Astrocyte (in vitro differentiated cells and primary cell): ENCODE data around the gene TMCC1. TPM values are rescaled to one million over a fixed set of nuclear protein-coding genes. Genes with fewer than 3 reads are reported as not detected.
"Not testable (repeated sequence)": the region's sequence is repeated elsewhere in the genome, so short reads cannot be mapped to it uniquely, and the experiment has no call there.

Experiments
- DNase-seq: peaks from one replicate; pipeline ENCODE4 v3.0.0-alpha.2; 2010; ENCODE audit warnings: low read depth
- FAIRE-seq: peaks from 2 replicates; lab custom pipeline; 2011; peaks lifted over from hg19 to GRCh38; lab: Jason Lieb, UNC
- H2AFZ ChIP-seq: 2 replicates; pipeline ENCODE4 v1.6.0; 2012; ENCODE audit warnings: low read depth, low read length, inconsistent platforms
- H3K27ac ChIP-seq: 2 replicates; pipeline ENCODE4 v1.5.1; 2011; ENCODE audit warnings: low read depth, low read length, inconsistent platforms
- H3K27me3 ChIP-seq: 2 replicates; pipeline ENCODE4 v1.6.0; 2011; ENCODE audit warnings: low read length, inconsistent platforms; ENCODE audit not compliant: insufficient read depth
- H3K36me3 ChIP-seq: 2 replicates; pipeline ENCODE4 v1.5.1; 2011; ENCODE audit warnings: low read length, inconsistent platforms; ENCODE audit not compliant: insufficient read depth
- H3K4me1 ChIP-seq: 2 replicates; pipeline ENCODE4 v1.5.1; 2011; ENCODE audit warnings: low read length, inconsistent platforms; ENCODE audit not compliant: insufficient read depth
- H3K4me2 ChIP-seq: 2 replicates; pipeline ENCODE4 v1.6.0; 2012; ENCODE audit warnings: low read length, inconsistent platforms
- H3K4me3 ChIP-seq: 2 replicates; pipeline ENCODE4 v1.5.1; 2011; ENCODE audit warnings: low read depth, mild to moderate bottlenecking, low read length, inconsistent platforms; ENCODE audit not compliant: insufficient read depth
- H3K79me2 ChIP-seq: 2 replicates; pipeline ENCODE4 v1.6.0; 2012; ENCODE audit warnings: mild to moderate bottlenecking, low read length, inconsistent platforms; ENCODE audit not compliant: insufficient read depth
- H3K9ac ChIP-seq: 2 replicates; pipeline ENCODE4 v1.6.0; 2012; ENCODE audit warnings: mild to moderate bottlenecking, low read length, inconsistent platforms
- H3K9me3 ChIP-seq: 2 replicates; pipeline ENCODE4 v1.5.1; 2012; ENCODE audit warnings: low read depth, mild to moderate bottlenecking, low read length, inconsistent platforms; ENCODE audit not compliant: insufficient read depth
- H4K20me1 ChIP-seq: 2 replicates; pipeline ENCODE4 v1.6.0; 2012; ENCODE audit warnings: low read length, inconsistent platforms; ENCODE audit not compliant: insufficient read depth
- H3K27ac Mint-ChIP-seq: one replicate; pipeline ENCODE4 v1.8.0; 2021; ENCODE audit warnings: mild to moderate bottlenecking, mixed read lengths; ENCODE audit not compliant: unreplicated experiment
- H3K27me3 Mint-ChIP-seq: one replicate; pipeline ENCODE4 v1.8.0; 2021; ENCODE audit warnings: low read depth, mixed read lengths; ENCODE audit not compliant: unreplicated experiment
- H3K36me3 Mint-ChIP-seq: one replicate; pipeline ENCODE4 v1.8.0; 2021; ENCODE audit warnings: low read depth, mixed read lengths; ENCODE audit not compliant: unreplicated experiment
- H3K4me1 Mint-ChIP-seq: one replicate; pipeline ENCODE4 v1.8.0; 2021; ENCODE audit warnings: low read depth, mixed read lengths; ENCODE audit not compliant: unreplicated experiment
- H3K4me3 Mint-ChIP-seq: one replicate; pipeline ENCODE4 v1.8.0; 2021; ENCODE audit warnings: mild to moderate bottlenecking, moderate library complexity, mixed read lengths; ENCODE audit not compliant: unreplicated experiment
- H3K9me3 Mint-ChIP-seq: one replicate; pipeline ENCODE4 v1.8.0; 2021; ENCODE audit warnings: mild to moderate bottlenecking, mixed read lengths; ENCODE audit not compliant: unreplicated experiment
- EZH2 ChIP-seq: IDR thresholded peaks from 2 replicates; pipeline ENCODE4 v1.6.1; 2012; ENCODE audit warnings: mild to moderate bottlenecking, low read length, inconsistent platforms; ENCODE audit not compliant: insufficient read depth
- total RNA-seq: library from RNA; stranded (reverse); gene quantifications from 2 replicates; pipeline ENCODE4 v1.2.1, GENCODE V29; 2021
- TF ChIP-seq, protein P1 (sequence below): IDR thresholded peaks from 2 replicates; pipeline ENCODE4 v1.5.1; 2011; ENCODE audit warnings: low read depth, mild to moderate bottlenecking, inconsistent platforms, low read length, moderate library complexity; ENCODE audit not compliant: insufficient read depth

TMCC1 gene
- total RNA-seq, 1 donor from 2014 or later, result 37.9 TPM

DNA sequence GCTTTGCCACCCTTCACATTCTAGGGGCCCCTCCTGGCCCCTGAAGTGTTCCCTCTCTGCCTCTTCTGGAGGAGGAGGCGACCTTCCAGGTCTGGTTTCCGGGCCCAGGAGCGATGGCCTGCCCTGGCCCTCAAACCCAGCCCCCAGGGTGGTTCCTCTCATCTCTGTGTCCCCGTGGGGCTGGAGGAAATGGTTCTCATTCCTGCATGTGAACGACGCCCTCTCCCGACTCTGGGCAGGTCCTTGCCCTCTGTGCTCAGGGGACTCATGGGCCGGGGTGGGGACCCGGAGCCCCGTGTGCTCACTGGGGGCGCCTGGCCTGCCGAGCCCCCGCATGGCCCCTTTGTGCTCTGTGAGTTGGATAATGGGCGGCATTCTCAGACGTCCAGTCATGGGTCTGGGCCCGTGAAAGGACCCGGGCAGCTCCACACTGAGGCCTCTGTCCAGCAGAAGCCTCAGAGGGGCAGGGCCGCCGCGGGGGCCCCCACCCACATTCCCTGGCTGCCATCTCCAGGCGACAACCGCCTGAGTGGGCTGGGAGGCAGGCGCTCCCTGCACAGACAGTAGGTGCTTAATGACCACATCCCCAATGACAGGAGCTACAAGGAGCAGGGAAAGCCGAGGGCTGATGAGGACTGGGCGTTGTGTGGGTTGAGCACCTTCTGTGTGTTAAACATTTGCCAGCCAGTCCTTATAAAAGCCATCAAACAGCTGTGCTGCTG, 281.5 kb downstream of the TMCC1 start:
- H3K27me3 Mint-ChIP-seq, result no peaks in the 10 kb centered on the region
- peak overlapping the region; percentile 66 for H3K4me2 ChIP-seq
- H3K4me1 Mint-ChIP-seq, result peaks cover 40% of the 10 kb centered on the region
- no peak overlapping the region for H3K4me3 ChIP-seq
- H3K27ac ChIP-seq, result peak overlapping the region; percentile 76
- no peak overlapping the region for H3K4me3 Mint-ChIP-seq
- no peaks in the 10 kb centered on the region for H3K79me2 ChIP-seq
- H3K36me3 ChIP-seq, result no peaks in the 10 kb centered on the region
- H3K36me3 Mint-ChIP-seq, result no peaks in the 10 kb centered on the region
- TF ChIP-seq, protein P1, sequence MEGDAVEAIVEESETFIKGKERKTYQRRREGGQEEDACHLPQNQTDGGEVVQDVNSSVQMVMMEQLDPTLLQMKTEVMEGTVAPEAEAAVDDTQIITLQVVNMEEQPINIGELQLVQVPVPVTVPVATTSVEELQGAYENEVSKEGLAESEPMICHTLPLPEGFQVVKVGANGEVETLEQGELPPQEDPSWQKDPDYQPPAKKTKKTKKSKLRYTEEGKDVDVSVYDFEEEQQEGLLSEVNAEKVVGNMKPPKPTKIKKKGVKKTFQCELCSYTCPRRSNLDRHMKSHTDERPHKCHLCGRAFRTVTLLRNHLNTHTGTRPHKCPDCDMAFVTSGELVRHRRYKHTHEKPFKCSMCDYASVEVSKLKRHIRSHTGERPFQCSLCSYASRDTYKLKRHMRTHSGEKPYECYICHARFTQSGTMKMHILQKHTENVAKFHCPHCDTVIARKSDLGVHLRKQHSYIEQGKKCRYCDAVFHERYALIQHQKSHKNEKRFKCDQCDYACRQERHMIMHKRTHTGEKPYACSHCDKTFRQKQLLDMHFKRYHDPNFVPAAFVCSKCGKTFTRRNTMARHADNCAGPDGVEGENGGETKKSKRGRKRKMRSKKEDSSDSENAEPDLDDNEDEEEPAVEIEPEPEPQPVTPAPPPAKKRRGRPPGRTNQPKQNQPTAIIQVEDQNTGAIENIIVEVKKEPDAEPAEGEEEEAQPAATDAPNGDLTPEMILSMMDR, result no peak
- no peak for TF ChIP-seq EZH2
- H3K4me1 ChIP-seq, result peaks cover 56% of the 10 kb centered on the region
- peak overlapping the region; percentile 62 for H2AFZ ChIP-seq
- H3K27ac Mint-ChIP-seq, result peak overlapping the region; percentile 87
- no peaks in the 10 kb centered on the region for H4K20me1 ChIP-seq
- H3K9me3 Mint-ChIP-seq, result no peaks in the 10 kb centered on the region
- no peaks in the 10 kb centered on the region for H3K9me3 ChIP-seq
- H3K27me3 ChIP-seq, result no peaks in the 10 kb centered on the region
- FAIRE-seq (no peak), DNase-seq (peak; percentile 80)
- peak overlapping the region; percentile 79 for H3K9ac ChIP-seq

DNA sequence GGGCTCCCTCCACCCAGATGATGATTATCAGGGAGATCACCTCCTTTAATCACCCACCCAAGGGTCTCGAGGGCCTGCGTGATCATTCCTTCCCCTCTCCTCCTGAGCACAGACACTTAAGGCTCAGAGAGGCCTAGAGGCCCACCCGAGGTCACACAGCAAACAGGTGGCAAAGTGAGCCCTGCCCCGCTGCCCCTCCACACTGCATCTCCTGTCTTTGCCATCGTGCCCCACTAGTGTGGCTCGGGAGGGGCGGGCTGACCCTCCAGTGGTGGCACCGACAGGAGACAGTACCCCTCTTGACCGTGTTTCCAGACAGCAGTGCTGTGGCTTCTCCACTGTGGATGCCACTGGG, 282.1 kb downstream of the TMCC1 start:
- Histone ChIP-seq H3K27me3 (no peaks in the 10 kb centered on the region), H3K4me1 (peaks cover 58% of the 10 kb centered on the region), H3K79me2 (no peaks in the 10 kb centered on the region), H4K20me1 (no peaks in the 10 kb centered on the region), H3K27ac (peak overlapping the region; percentile 76), H3K4me3 (no peak overlapping the region), H2AFZ (peak overlapping the region; percentile 62), H3K36me3 (no peaks in the 10 kb centered on the region), H3K9me3 (no peaks in the 10 kb centered on the region), H3K4me2 (peak overlapping the region; percentile 66), H3K9ac (peak overlapping the region; percentile 79)
- no peak for DNase-seq
- H3K27ac Mint-ChIP-seq, result peak overlapping the region; percentile 87
- no peaks in the 10 kb centered on the region for H3K27me3 Mint-ChIP-seq
- H3K36me3 Mint-ChIP-seq, result no peaks in the 10 kb centered on the region
- no peak for FAIRE-seq
- no peak overlapping the region for H3K4me3 Mint-ChIP-seq
- H3K9me3 Mint-ChIP-seq, result no peaks in the 10 kb centered on the region
- peaks cover 36% of the 10 kb centered on the region for H3K4me1 Mint-ChIP-seq
- TF ChIP-seq, protein P1, result no peak
- TF ChIP-seq EZH2, result no peak

DNA sequence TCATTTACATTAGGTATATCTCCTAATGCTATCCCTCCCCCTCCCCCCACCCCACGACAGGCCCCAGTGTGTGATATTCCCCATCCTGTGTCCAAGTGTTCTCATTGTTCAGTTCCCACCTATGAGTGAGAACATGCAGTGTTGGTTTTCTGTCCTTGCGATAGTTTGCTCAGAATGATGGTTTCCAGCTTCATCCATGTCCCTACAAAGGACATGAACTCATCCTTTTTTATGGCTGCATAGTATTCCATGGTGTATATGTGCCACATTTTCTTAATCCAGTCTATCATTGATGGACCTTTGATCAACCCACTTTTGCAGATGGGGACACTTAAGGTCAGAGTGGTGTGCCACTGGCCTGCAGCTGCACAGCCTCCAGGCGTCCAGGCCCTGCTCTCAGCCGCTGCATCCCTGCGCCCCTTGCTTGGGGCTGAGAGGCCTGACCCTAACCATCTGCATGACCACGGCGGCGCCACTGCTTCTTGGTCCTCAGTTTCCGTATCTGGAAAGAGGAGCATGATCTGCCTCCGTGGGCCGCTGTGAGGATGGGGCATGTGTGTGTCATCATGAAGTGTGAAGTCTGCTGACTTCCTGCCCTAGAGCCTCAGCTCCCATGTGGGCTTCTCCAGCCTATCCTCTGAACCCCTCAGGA, 282.6 kb downstream of the TMCC1 start:
- Mint-ChIP-seq H3K4me1 (peaks cover 33% of the 10 kb centered on the region), H3K27ac (peak overlapping the region; percentile 87)
- H3K27ac ChIP-seq, result peak overlapping the region; percentile 76
- peak overlapping the region; percentile 66 for H3K4me2 ChIP-seq
- not testable (repeated sequence) for H3K36me3 Mint-ChIP-seq, H3K36me3 ChIP-seq, H3K27me3 ChIP-seq, H3K27me3 Mint-ChIP-seq, H3K4me3 Mint-ChIP-seq, H2AFZ ChIP-seq, DNase-seq, H3K79me2 ChIP-seq, H3K9me3 Mint-ChIP-seq, H4K20me1 ChIP-seq, FAIRE-seq, H3K9me3 ChIP-seq, H3K4me3 ChIP-seq
- peak overlapping the region; percentile 79 for H3K9ac ChIP-seq
- peaks cover 58% of the 10 kb centered on the region for H3K4me1 ChIP-seq
